ENCODE data around the gene ADAMTS6. TPM values are rescaled to one million over a fixed set of nuclear protein-coding genes. Genes with fewer than 3 reads are reported as not detected.

ADAMTS6 gene
- total RNA-seq, 4 donors from 2014 or later = 0.23 to 3.8 (median 1.0) TPM

DNA sequence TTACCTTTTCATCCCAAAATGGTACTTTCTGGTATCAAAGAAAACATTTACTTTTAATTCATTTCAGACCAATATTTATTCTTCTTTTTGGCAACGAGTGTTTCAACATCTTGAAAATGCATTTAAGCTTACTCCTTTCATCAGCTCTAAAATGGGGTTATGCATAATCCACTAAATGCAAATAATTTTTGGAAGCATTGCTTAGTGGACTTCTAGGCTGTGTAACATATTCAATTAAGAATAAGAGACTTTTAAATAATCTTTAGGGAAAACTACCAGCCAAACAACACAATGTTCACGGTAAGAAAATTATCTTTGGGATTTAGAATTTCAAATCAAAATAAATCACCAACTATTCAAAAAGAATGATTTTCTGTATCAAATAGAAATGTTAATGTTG lies 118.2 kb downstream of the ADAMTS6 start:
- intact Hi-C loops (cut with DNase I) = no loop called here

DNA sequence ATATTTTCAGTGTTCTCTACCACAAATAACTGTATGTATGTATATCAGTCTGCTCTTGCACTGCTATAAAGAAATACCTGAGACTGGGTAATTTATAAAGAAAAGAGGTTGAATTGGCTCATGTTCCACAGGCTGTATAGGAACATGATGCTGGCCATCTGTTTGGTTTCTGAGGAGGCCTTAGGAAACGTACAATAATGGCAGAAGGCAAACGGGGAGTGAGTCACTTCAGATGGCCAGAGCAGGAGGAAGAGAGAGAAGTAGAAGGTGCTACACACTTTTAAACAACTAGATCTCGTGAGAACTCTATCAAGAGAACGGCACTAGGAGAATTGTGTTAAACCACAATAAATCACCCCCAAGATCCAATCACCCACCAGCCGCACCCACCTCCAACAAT lies 121.7 kb downstream of the ADAMTS6 start:
- H3K36me3 ChIP-seq = no peaks in the 10 kb centered on the region
- no peak overlapping the region for H3K27ac ChIP-seq
- 66 to 80% methylated on average over 5 of the region's 5 CpGs for WGBS, 2 donors
- TF ChIP-seq, protein P1, sequence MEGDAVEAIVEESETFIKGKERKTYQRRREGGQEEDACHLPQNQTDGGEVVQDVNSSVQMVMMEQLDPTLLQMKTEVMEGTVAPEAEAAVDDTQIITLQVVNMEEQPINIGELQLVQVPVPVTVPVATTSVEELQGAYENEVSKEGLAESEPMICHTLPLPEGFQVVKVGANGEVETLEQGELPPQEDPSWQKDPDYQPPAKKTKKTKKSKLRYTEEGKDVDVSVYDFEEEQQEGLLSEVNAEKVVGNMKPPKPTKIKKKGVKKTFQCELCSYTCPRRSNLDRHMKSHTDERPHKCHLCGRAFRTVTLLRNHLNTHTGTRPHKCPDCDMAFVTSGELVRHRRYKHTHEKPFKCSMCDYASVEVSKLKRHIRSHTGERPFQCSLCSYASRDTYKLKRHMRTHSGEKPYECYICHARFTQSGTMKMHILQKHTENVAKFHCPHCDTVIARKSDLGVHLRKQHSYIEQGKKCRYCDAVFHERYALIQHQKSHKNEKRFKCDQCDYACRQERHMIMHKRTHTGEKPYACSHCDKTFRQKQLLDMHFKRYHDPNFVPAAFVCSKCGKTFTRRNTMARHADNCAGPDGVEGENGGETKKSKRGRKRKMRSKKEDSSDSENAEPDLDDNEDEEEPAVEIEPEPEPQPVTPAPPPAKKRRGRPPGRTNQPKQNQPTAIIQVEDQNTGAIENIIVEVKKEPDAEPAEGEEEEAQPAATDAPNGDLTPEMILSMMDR (IDR thresholded peaks at IDR 0.05) = no peak
- no peak for TF ChIP-seq POLR2A (IDR thresholded peaks at IDR 0.05)
- DNase-seq = no peak
- H3K9me3 ChIP-seq = no peaks in the 10 kb centered on the region
- H3K27me3 ChIP-seq = no peaks in the 10 kb centered on the region
- intact Hi-C loops (cut with DNase I) = no loop called here
- no peaks in the 10 kb centered on the region for H3K4me1 ChIP-seq
- no peak overlapping the region for H3K4me3 ChIP-seq

More for the DNA sequence above, 118.2 kb downstream of the ADAMTS6 start:
- H3K36me3 ChIP-seq = no peaks in the 10 kb centered on the region
- H3K27me3 ChIP-seq = no peaks in the 10 kb centered on the region
- WGBS, 2 donors = 33 to 39% methylated on average over 2 of the region's 2 CpGs
- DNase-seq = no peak
- TF ChIP-seq, protein P1 (IDR thresholded peaks at IDR 0.05) = no peak
- TF ChIP-seq POLR2A (IDR thresholded peaks at IDR 0.05) = no peak
- H3K9me3 ChIP-seq = no peaks in the 10 kb centered on the region
- H3K4me3 ChIP-seq = no peak overlapping the region
- no peaks in the 10 kb centered on the region for H3K4me1 ChIP-seq
- no peak overlapping the region for H3K27ac ChIP-seq

DNA sequence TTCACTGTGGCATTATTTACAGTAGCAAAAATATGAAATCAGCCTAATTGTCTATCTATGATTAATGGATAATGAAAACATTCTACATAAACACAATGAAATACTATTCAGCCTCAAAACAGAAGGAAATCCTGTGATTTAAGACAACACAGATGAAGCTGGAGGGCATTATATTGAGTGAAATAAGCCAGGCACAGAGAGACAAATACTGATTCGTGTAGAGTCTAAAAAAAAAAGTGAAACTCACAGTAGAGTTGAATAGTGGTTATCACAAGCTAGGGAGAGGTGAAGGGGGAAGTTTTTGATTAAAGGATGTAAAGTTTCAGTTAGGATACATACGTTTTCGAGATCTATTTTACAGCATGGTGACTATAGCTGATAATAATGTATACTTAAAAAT lies 122.2 kb downstream of the ADAMTS6 start:
- intact Hi-C loops (cut with DNase I) = no loop called here
- 55 to 57% methylated on average over 3 of the region's 3 CpGs for WGBS, 2 donors
- Histone ChIP-seq H3K4me1 (no peaks in the 10 kb centered on the region), H3K27ac (no peak overlapping the region), H3K4me3 (no peak overlapping the region), H3K9me3 (no peaks in the 10 kb centered on the region), H3K27me3 (no peaks in the 10 kb centered on the region), H3K36me3 (no peaks in the 10 kb centered on the region)
- no peak for DNase-seq
- no peak for TF ChIP-seq POLR2A (IDR thresholded peaks at IDR 0.05)
- TF ChIP-seq, protein P1 (IDR thresholded peaks at IDR 0.05) = no peak

DNA sequence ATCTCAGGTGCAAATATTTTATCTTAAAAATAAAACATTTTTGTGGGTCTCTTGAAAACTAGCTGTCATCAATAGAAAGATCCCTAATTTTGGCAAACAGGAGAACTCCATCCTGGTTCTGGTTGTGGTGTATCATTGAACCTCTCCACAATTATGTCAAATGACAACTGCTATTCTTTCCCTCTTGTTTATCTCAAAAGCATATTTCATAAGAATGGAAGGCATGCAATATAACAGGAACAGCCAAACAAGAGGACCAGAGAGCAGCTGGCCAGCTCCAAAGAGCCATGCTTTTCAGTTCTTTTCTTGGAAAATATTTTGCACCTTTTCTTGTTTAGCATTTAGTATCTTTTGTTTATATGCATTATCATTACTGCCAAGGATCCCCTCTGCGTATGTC lies 125.4 kb downstream of the ADAMTS6 start:
- 80 to 83% methylated on average over 1 of the region's 1 CpG for WGBS, 2 donors
- no peaks in the 10 kb centered on the region for H3K4me1 ChIP-seq
- H3K27me3 ChIP-seq = no peaks in the 10 kb centered on the region
- no peak overlapping the region for H3K27ac ChIP-seq
- H3K4me3 ChIP-seq = no peak overlapping the region
- TF ChIP-seq POLR2A (IDR thresholded peaks at IDR 0.05) = no peak
- TF ChIP-seq, protein P1 (IDR thresholded peaks at IDR 0.05) = no peak
- no peak for DNase-seq
- H3K36me3 ChIP-seq = no peaks in the 10 kb centered on the region
- no peaks in the 10 kb centered on the region for H3K9me3 ChIP-seq
- intact Hi-C loops (cut with DNase I) = no loop called here

DNA sequence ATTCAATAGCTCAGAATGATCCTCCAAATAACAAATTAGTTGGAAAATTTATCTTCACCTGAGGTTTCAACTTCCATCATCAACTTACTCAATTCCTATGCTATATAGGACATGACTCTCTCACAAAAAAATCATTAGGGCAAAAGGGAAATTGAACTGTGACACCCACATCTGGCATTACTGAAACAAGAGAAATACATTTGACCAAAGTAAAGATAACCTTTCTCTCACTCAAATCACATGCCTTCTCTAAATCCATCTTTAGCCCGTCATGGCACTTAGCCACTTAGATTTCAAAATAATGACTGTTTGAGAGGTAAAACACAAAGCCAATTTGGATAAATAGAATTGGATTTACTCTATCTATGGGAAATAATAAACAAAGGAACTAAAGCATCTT lies 126.4 kb downstream of the ADAMTS6 start:
- Histone ChIP-seq H3K27me3 (no peaks in the 10 kb centered on the region), H3K4me1 (no peaks in the 10 kb centered on the region), H3K4me3 (no peak overlapping the region), H3K27ac (no peak overlapping the region), H3K36me3 (no peaks in the 10 kb centered on the region), H3K9me3 (no peaks in the 10 kb centered on the region)
- intact Hi-C loops (cut with DNase I) = no loop called here
- WGBS, 2 donors = 75 to 86% methylated on average over 1 of the region's 1 CpG
- DNase-seq = no peak
- TF ChIP-seq POLR2A (IDR thresholded peaks at IDR 0.05) = no peak
- TF ChIP-seq, protein P1 (IDR thresholded peaks at IDR 0.05) = no peak

Measured in esophagus squamous epithelium (tissue), 5 donors.